HuH-7 (cell line): Measurements from ENCODE around the gene BTNL2.

Experiments used
- DNase-seq: peaks from one replicate; pipeline ENCODE4 v3.0.0; 2011; ENCODE audit warnings: low spot score

The BTNL2 gene

GRCh38 chr6:32415521-32416019 is 8.6 kb upstream of the BTNL2 start:
- peak; percentile 27 for DNase-seq

- peak; percentile 45 for DNase-seq
Measured at GRCh38 chr6:32413427-32414047, 6.6 kb upstream of the BTNL2 start.

- DNase-seq, result no peak
Measured at GRCh38 chr6:32411566-32412327, 4.8 kb upstream of the BTNL2 start.

GRCh38 chr6:32410906-32411305 is 3.9 kb upstream of the BTNL2 start:
- no peak for DNase-seq

GRCh38 chr6:32406197-32406596 is 784 bp downstream of the BTNL2 start:
- no peak for DNase-seq

GRCh38 chr6:32405656-32406055 is 1.3 kb downstream of the BTNL2 start:
- DNase-seq, result no peak

GRCh38 chr6:32402812-32403211 is 4.2 kb downstream of the BTNL2 start:
- DNase-seq, result no peak

- DNase-seq, result no peak
Measured at GRCh38 chr6:32401284-32401963, 5.6 kb downstream of the BTNL2 start.

GRCh38 chr6:32397252-32397920 is 9.6 kb downstream of the BTNL2 start:
- DNase-seq, result no peak

- DNase-seq, result no peak
Measured at GRCh38 chr6:32396028-32396427, 11.0 kb downstream of the BTNL2 start.

- no peak for DNase-seq
Measured at GRCh38 chr6:32393665-32394420, 13.1 kb downstream of the BTNL2 start.

- DNase-seq, result no peak
Measured at GRCh38 chr6:32391505-32391904, 15.5 kb downstream of the BTNL2 start.

- no peak for DNase-seq
Measured at GRCh38 chr6:32387589-32388340, 19.2 kb downstream of the BTNL2 start.

GRCh38 chr6:32386040-32386439 is 20.9 kb downstream of the BTNL2 start:
- DNase-seq, result no peak

- DNase-seq, result no peak
Measured at GRCh38 chr6:32382757-32383420, 24.1 kb downstream of the BTNL2 start.

- no peak for DNase-seq
Measured at GRCh38 chr6:32379545-32379944, 27.4 kb downstream of the BTNL2 start.

GRCh38 chr6:32375739-32376529 is 31.0 kb downstream of the BTNL2 start:
- no peak for DNase-seq

- DNase-seq, result no peak
Measured at GRCh38 chr6:32371803-32372202, 35.2 kb downstream of the BTNL2 start, which contains the start of gene TSBP1. Gene TSBP1 (minus strand): TSS chr6:32371903. CDS start chr6:32371706, 197 bp downstream.

GRCh38 chr6:32371229-32371628 is 35.8 kb downstream of the BTNL2 start:
- DNase-seq, result no peak
